Karpas-422 (cell line): Measurements from ENCODE around the gene BOD1L2. TPM values are rescaled to one million over a fixed set of nuclear protein-coding genes. Genes with fewer than 3 reads are reported as not detected.

Source experiments
- DNase-seq: peaks from one replicate; pipeline ENCODE4 v3.0.0-alpha.2; 2015
- H2AFZ ChIP-seq: fragments of 200-600 bp; sonication (generic); 2 replicates; pipeline ENCODE4 v1.6.1; 2014; ENCODE audit warnings: antibody characterized with exemption, low read length, mixed read lengths
- H3K27ac ChIP-seq: fragments of 200-600 bp; sonication (generic); 2 replicates; pipeline ENCODE4 v1.5.1; 2014; ENCODE audit warnings: mild to moderate bottlenecking, low read length, moderate library complexity
- H3K27me3 ChIP-seq: fragments of 200-600 bp; sonication (generic); 2 replicates; pipeline ENCODE4 v1.6.1; 2014; ENCODE audit warnings: low read length, mixed read lengths
- H3K36me3 ChIP-seq: fragments of 200-600 bp; sonication (generic); 2 replicates; pipeline ENCODE4 v1.6.1; 2014; ENCODE audit warnings: low read length, mixed read lengths; ENCODE audit not compliant: insufficient read depth
- H3K4me1 ChIP-seq: fragments of 200-600 bp; sonication (generic); 2 replicates; pipeline ENCODE4 v1.6.1; 2014; ENCODE audit warnings: mild to moderate bottlenecking, low read length, mixed read lengths
- H3K4me2 ChIP-seq: fragments of 200-600 bp; sonication (generic); 2 replicates; pipeline ENCODE4 v1.6.1; 2014; ENCODE audit warnings: low read length, low read depth, mild to moderate bottlenecking; ENCODE audit not compliant: poor library complexity, severe bottlenecking
- H3K4me3 ChIP-seq: fragments of 200-600 bp; sonication (generic); 2 replicates; pipeline ENCODE4 v1.5.1; 2014; ENCODE audit warnings: mild to moderate bottlenecking, antibody characterized with exemption, low read length, mixed read lengths
- H3K79me2 ChIP-seq: fragments of 200-600 bp; sonication (generic); 2 replicates; pipeline ENCODE4 v1.6.1; 2014; ENCODE audit warnings: mild to moderate bottlenecking, low read length, mixed read lengths
- H3K9ac ChIP-seq: fragments of 200-600 bp; sonication (generic); 2 replicates; pipeline ENCODE4 v1.6.0; 2014; ENCODE audit warnings: low read length
- H3K9me2 ChIP-seq: fragments of 200-600 bp; sonication (generic), shearing (Covaris generic); replicated peaks from 2 replicates; pipeline ENCODE4 v1.6.0; 2014; ENCODE audit warnings: mild to moderate bottlenecking, low read length, moderate library complexity; ENCODE audit not compliant: insufficient read depth
- H3K9me3 ChIP-seq: fragments of 300-700, 200-600 bp; sonication (generic); 2 replicates; pipeline ENCODE4 v1.6.1; 2014; ENCODE audit warnings: low read length, mixed read lengths
- H4K20me1 ChIP-seq: fragments of 200-600 bp; sonication (generic); 2 replicates; pipeline ENCODE4 v1.6.1; 2014; ENCODE audit warnings: mild to moderate bottlenecking, antibody characterized with exemption, low read length, low read depth; ENCODE audit not compliant: insufficient read depth
- total RNA-seq: library from RNA; depleted of rRNA; stranded (reverse); fragments of >200 nt; shearing (Covaris generic); gene quantifications from 2 replicates; pipeline ENCODE4 v1.2.3, GENCODE V29; 2014; ENCODE audit warnings: low replicate concordance; rRNA removed

BOD1L2 gene
- total RNA-seq = not detected in 2 replicates

DNA sequence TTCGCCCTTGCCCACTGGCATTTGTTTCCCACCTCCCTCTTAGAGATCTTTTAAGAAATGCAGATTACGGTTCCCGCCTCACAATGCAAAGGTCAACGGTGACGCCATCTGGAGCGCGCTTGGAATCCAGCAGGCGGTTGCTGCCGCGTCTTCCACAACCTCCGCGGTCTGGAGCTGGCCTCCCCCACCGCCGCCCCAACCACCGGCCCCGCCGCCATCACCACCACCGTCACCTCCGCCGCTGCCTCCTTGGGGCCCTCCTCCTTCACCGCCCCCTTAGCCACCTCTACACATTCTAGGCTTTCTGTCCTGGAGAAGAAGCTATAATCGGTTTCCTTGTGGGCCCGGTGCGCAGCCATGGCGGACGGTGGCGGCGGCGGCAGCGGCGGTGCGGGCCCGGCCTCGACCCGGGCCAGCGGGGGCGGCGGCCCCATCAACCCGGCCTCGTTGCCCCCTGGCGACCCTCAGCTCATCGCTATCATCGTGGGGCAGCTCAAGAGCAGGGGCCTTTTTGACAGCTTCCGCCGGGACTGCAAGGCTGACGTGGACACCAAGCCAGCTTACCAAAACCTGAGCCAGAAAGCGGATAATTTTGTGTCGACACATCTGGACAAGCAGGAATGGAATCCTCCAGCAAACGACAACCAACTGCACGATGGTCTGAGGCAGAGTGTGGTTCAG, at the start of gene BOD1L2:
Gene BOD1L2, plus strand, starts transcription at position 132 of the 681 bp plus-strand sequence. Its CDS starts 226 bp downstream, at position 358.
- H3K79me2 ChIP-seq = no peaks in the 10 kb centered on the region
- no peaks in the 10 kb centered on the region for H3K9me2 ChIP-seq

DNA sequence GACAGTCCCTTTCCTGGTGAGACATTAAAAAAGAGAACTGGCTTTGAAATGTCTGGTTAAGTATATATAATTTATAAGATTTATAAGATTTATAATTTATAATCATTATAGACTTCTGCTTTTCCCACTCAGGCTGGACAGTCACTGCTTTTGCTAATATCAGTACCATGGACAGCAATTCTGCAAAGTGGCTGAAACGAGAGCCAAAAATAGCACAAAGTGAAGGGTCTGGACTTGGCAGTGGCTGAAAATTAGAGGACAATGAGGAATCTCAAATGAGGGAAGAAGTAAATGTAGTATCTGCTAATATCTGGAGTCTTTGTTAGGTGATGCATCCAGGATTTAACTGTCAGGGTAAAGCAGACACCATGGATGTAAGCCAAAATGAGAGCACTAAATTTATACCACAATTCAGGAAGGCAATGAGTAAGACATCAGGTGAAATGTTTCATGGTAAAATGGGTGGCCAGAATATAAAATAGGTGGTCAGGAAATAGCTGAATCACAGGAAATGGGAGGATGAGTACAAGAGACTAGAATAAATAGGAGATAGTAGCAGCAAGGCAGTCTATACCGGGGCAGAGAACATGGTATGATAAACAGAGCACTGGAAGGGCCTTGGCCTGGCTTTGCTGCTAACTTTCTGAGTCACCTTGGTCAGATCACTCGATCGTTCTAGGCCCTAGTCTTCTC, 39.6 kb upstream of the BOD1L2 start:
- no peaks in the 10 kb centered on the region for H3K9me3 ChIP-seq
- no peaks in the 10 kb centered on the region for H3K36me3 ChIP-seq
- peak; percentile 59 for DNase-seq
- no peak overlapping the region for H2AFZ ChIP-seq
- no peak overlapping the region for H3K9ac ChIP-seq
- no peak overlapping the region for H3K27ac ChIP-seq
- no peak overlapping the region for H3K4me3 ChIP-seq
- H3K79me2 ChIP-seq = no peaks in the 10 kb centered on the region
- no peaks in the 10 kb centered on the region for H4K20me1 ChIP-seq
- H3K9me2 ChIP-seq = no peaks in the 10 kb centered on the region
- no peaks in the 10 kb centered on the region for H3K4me1 ChIP-seq
- no peaks in the 10 kb centered on the region for H3K27me3 ChIP-seq
- H3K4me2 ChIP-seq = no peak overlapping the region

More for the DNA sequence above, at the start of gene BOD1L2:
- Histone ChIP-seq H3K27ac (no peak within 1 kb of the TSS), H3K4me2 (no peak within 1 kb of the TSS), H3K4me1 (peaks cover 11% of the 10 kb centered on the region), H3K9me3 (no peaks in the 10 kb centered on the region), H3K9ac (no peak within 1 kb of the TSS), H3K36me3 (no peaks in the 10 kb centered on the region), H4K20me1 (peaks cover 5% of the 10 kb centered on the region; the same call in 1 of the 2 replicates), H3K4me3 (no peak within 1 kb of the TSS), H3K27me3 (no peaks in the 10 kb centered on the region), H2AFZ (no peak within 1 kb of the TSS)
- DNase-seq = no peak

DNA sequence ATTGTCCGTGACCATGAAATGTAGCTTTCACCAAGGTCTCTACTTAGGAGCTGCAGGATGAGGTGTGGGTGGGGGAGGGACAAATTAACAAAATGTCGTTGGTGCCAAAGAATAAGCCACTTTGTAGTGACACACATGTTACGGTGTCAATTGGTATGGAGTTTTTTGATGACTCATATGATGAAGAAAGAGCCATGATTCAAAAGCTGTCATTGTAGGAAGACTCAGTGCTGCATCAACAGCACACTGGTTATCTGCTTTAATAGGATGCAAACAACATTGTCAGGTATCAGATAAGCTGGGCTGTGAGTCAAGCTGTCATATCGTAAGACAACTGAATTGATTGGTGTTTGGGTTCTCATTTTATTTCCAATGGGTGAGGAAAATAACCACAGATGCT, 36.6 kb upstream of the BOD1L2 start:
- no peaks in the 10 kb centered on the region for H3K27me3 ChIP-seq
- no peak overlapping the region for H3K27ac ChIP-seq
- no peaks in the 10 kb centered on the region for H3K4me1 ChIP-seq
- no peaks in the 10 kb centered on the region for H3K9me2 ChIP-seq
- no peak overlapping the region for H3K9ac ChIP-seq
- no peaks in the 10 kb centered on the region for H3K79me2 ChIP-seq
- no peaks in the 10 kb centered on the region for H3K9me3 ChIP-seq
- H3K36me3 ChIP-seq = no peaks in the 10 kb centered on the region
- no peak overlapping the region for H3K4me2 ChIP-seq
- no peak for DNase-seq
- H3K4me3 ChIP-seq = no peak overlapping the region
- H4K20me1 ChIP-seq = peaks cover 7% of the 10 kb centered on the region; the same call in 1 of the 2 replicates
- no peak overlapping the region for H2AFZ ChIP-seq

GRCh38 chr18:57113799-57114420, 33.0 kb upstream of the BOD1L2 start:
- H3K9ac ChIP-seq = no peak overlapping the region
- H3K79me2 ChIP-seq = no peaks in the 10 kb centered on the region
- H2AFZ ChIP-seq = no peak overlapping the region
- peaks cover 7% of the 10 kb centered on the region; the same call in 1 of the 2 replicates for H4K20me1 ChIP-seq
- H3K36me3 ChIP-seq = no peaks in the 10 kb centered on the region
- no peaks in the 10 kb centered on the region for H3K9me3 ChIP-seq
- no peaks in the 10 kb centered on the region for H3K4me1 ChIP-seq
- no peak for DNase-seq
- no peak overlapping the region for H3K4me2 ChIP-seq
- H3K27ac ChIP-seq = no peak overlapping the region
- H3K27me3 ChIP-seq = no peaks in the 10 kb centered on the region
- H3K9me2 ChIP-seq = no peaks in the 10 kb centered on the region
- H3K4me3 ChIP-seq = no peak overlapping the region

- H2AFZ ChIP-seq = no peak overlapping the region
These were observed 30.2 kb upstream of the BOD1L2 start for GRCh38 chr18:57116598-57117132.

DNA sequence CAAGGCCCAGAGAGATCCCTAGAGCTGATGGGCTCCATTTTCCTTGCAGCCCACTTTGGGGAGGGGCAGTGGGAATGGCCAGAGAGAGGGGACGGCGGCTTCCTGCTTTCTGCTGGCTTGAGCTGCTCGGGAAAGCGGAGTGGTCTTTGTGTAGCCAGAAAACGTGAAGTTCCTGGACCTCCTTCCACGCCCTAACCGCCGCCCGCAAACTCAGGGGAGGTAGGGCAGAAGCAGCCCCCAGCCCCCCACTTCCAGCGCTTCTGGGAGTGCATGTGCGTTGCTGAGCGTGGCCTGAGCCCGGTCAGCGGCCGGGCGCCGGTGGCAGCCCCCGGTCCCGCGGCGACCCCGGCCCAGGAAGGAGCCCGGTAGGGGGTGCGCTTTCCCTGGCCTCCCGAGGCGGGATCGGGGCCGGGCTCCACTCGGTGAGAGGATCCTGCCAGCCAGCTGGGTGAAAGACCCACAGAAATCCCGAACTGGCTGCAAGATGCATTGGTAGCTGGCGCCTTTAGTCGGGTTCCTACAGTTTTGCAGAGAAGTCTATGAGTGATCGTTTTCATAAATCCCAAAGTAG, 25.3 kb upstream of the BOD1L2 start:
- Histone ChIP-seq H3K79me2 (no peaks in the 10 kb centered on the region), H3K27me3 (no peaks in the 10 kb centered on the region), H3K4me2 (no peak overlapping the region), H3K4me3 (no peak overlapping the region), H3K9ac (no peak overlapping the region), H3K36me3 (no peaks in the 10 kb centered on the region), H2AFZ (no peak overlapping the region), H4K20me1 (no peaks in the 10 kb centered on the region), H3K9me3 (no peaks in the 10 kb centered on the region), H3K9me2 (no peaks in the 10 kb centered on the region), H3K27ac (no peak overlapping the region), H3K4me1 (no peaks in the 10 kb centered on the region)
- DNase-seq = no peak

More at GRCh38 chr18:57116598-57117132, 30.2 kb upstream of the BOD1L2 start:
- Histone ChIP-seq H3K9me3 (no peaks in the 10 kb centered on the region), H4K20me1 (peaks cover 7% of the 10 kb centered on the region; the same call in 1 of the 2 replicates), H3K4me2 (no peak overlapping the region), H3K4me3 (no peak overlapping the region), H3K27ac (no peak overlapping the region), H3K9me2 (no peaks in the 10 kb centered on the region), H3K4me1 (no peaks in the 10 kb centered on the region), H3K36me3 (no peaks in the 10 kb centered on the region), H3K27me3 (no peaks in the 10 kb centered on the region), H3K79me2 (no peaks in the 10 kb centered on the region), H3K9ac (no peak overlapping the region)
- no peak for DNase-seq

DNA sequence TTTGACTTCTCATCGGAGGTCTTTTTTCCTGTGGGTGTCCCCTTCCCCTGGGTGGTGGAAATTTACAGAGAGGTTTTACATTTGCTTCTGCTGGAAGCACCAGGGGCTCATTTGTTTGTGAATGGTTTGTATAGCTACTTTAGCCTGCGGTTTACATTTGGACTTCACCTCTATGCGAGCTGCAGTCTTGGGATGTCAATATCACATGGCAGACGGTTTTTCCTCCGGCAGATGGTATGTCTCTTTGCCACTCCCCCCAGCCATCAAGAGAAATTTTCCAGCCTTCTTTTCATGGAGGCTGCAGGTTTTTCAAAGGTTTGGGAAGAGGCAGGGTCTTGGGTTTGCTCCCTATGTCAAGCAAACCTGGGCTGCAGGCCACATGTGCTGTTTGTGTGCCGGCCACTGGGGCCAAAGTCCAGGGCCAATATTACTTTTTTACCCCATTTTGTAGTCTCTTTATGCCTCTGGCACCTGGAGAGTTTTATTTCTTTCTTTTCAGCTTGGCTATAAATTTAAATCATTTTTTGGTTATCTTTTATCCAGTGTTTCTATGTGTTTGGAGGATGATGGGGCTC, 23.9 kb upstream of the BOD1L2 start:
- Histone ChIP-seq H3K9me2 (no peaks in the 10 kb centered on the region), H4K20me1 (no peaks in the 10 kb centered on the region), H3K27ac (no peak overlapping the region), H3K4me3 (no peak overlapping the region), H3K79me2 (no peaks in the 10 kb centered on the region), H3K4me2 (no peak overlapping the region), H3K27me3 (no peaks in the 10 kb centered on the region), H3K9me3 (no peaks in the 10 kb centered on the region), H2AFZ (no peak overlapping the region), H3K36me3 (no peaks in the 10 kb centered on the region), H3K9ac (no peak overlapping the region), H3K4me1 (no peaks in the 10 kb centered on the region)
- DNase-seq = no peak
